BLaER1 (cell line): ENCODE data around the gene CCDC160.

ENCODE experiments used
- H3K27ac ChIP-seq: shearing (Covaris generic); formaldehyde crosslinking; 2 replicates; pipeline ENCODE4 v1.8.1; 2022
- H3K27me3 ChIP-seq: shearing (Covaris generic); formaldehyde crosslinking; 2 replicates; pipeline ENCODE4 v1.8.1; 2022
- H3K36me3 ChIP-seq: shearing (Covaris generic); formaldehyde crosslinking; 2 replicates; pipeline ENCODE4 v1.8.1; 2022
- H3K4me1 ChIP-seq: shearing (Covaris generic); formaldehyde crosslinking; 2 replicates; pipeline ENCODE4 v1.8.1; 2022
- H3K4me2 ChIP-seq: shearing (Covaris generic); formaldehyde crosslinking; 2 replicates; pipeline ENCODE4 v1.8.1; 2022
- H3K4me3 ChIP-seq: shearing (Covaris generic); formaldehyde crosslinking; 2 replicates; pipeline ENCODE4 v1.8.1; 2022
- H3K9ac ChIP-seq: shearing (Covaris generic); formaldehyde crosslinking; 2 replicates; pipeline ENCODE4 v1.8.1; 2022
- H3K9me3 ChIP-seq: shearing (Covaris generic); formaldehyde crosslinking; 2 replicates; pipeline ENCODE4 v1.8.1; 2022
- H4K20me1 ChIP-seq: shearing (Covaris generic); formaldehyde crosslinking; 2 replicates; pipeline ENCODE4 v1.8.1; 2022
- Cebpa-rat ChIP-seq: shearing (Covaris generic); IDR thresholded peaks from 2 replicates; pipeline ENCODE4 v1.8.1; 2022

The CCDC160 gene

DNA sequence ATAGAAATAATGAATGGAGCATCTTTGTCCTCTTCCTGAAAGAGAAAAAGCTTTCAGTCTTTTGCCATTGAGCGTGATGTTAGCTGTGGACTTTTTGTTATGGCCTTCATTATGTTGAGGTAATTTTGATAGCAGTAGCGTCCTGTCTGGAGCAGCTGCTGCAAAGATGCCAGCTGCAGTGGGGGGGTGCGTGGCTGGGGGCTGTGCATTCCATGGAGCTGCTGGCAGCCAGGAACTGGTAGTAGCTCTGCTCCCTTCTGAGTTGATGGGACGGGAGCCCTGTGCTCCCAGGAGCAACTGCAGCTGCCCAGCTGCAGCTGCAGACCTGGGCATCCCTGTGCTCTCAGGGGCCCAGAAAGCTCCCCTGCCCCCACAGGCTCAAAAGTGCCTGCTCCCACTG lies 50.4 kb downstream of the CCDC160 start:
- H3K9me3 ChIP-seq = peaks cover 12% of the 10 kb centered on the region
- no peaks in the 10 kb centered on the region for H3K4me1 ChIP-seq
- no peak for TF ChIP-seq Cebpa-rat
- H3K27ac ChIP-seq = no peak overlapping the region
- H4K20me1 ChIP-seq = no peaks in the 10 kb centered on the region
- no peak overlapping the region for H3K9ac ChIP-seq
- no peaks in the 10 kb centered on the region for H3K36me3 ChIP-seq
- H3K4me3 ChIP-seq = no peak overlapping the region
- peaks cover 46% of the 10 kb centered on the region for H3K27me3 ChIP-seq
- H3K4me2 ChIP-seq = no peak overlapping the region

DNA sequence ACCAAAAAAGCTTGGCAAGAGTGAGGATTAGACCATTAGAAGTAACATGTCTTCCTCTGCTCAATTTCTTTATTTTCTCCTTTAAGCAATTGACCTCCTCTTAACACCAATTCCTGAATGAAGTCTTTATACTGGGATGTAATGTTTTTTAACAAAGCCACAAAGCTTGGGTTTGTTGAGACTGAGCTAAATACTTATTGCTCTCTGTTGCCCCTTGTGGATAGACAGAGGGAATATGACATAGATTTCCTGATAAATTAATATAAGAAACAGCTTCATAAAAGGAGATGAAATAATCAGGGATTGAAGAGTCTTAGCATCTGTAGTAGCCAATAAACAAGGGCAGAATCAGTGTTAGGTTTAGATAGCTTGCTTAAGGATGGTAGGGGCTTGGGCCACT lies 57.6 kb downstream of the CCDC160 start:
- H3K4me3 ChIP-seq = no peak overlapping the region
- no peak for TF ChIP-seq Cebpa-rat
- H3K9me3 ChIP-seq = peaks cover 17% of the 10 kb centered on the region
- no peaks in the 10 kb centered on the region for H4K20me1 ChIP-seq
- H3K4me1 ChIP-seq = no peaks in the 10 kb centered on the region
- H3K27me3 ChIP-seq = peaks cover 73% of the 10 kb centered on the region
- no peak overlapping the region for H3K4me2 ChIP-seq
- no peak overlapping the region for H3K27ac ChIP-seq
- H3K9ac ChIP-seq = no peak overlapping the region
- H3K36me3 ChIP-seq = no peaks in the 10 kb centered on the region
